MM.1S (cell line): ENCODE measurements around the gene PPP1R14C.

Source experiments
- CTCF ChIP-seq: fragments of 300-600 bp; sonication (generic); IDR thresholded peaks from 2 replicates; pipeline ENCODE4 v1.5.1; 2016; ENCODE audit warnings: antibody characterized with exemption, low read length, mixed read lengths
- EZH2 ChIP-seq: fragments of 300-600 bp; sonication (generic); optimal IDR thresholded peaks from 2 replicates; pipeline ENCODE3; 2017; ENCODE audit warnings: low read depth, mild to moderate bottlenecking, antibody characterized with exemption, low read length, mixed read lengths
- EZH2phosphoT487 ChIP-seq: fragments of 300-600 bp; sonication (generic); IDR thresholded peaks from 2 replicates; pipeline ENCODE4 v1.6.1; 2018; ENCODE audit warnings: antibody characterized with exemption, low read length

- TF ChIP-seq CTCF = no peak
- TF ChIP-seq EZH2 = no peak
- no peak for TF ChIP-seq EZH2phosphoT487
These were observed 65.9 kb downstream of the PPP1R14C start for GRCh38 chr6:150208611-150209352.
